GM08714 (cell line): ENCODE data around the gene SEPTIN11.
"Not testable (repeated sequence)": the region's sequence is repeated elsewhere in the genome, so short reads cannot be mapped to it uniquely, and the experiment has no call there.

Experiments
- H3K4me3 ChIP-seq: fragments of 200-500 bp; sonication (Bioruptor generic); 2 replicates; pipeline ENCODE4 v1.5.1; 2014; ENCODE audit warnings: mild to moderate bottlenecking, low read length, inconsistent platforms
- ZNF274 ChIP-seq: IDR thresholded peaks from 2 replicates; pipeline ENCODE4 v1.6.1; 2012; ENCODE audit warnings: mild to moderate bottlenecking, low read depth, low read length

The SEPTIN11 gene

DNA sequence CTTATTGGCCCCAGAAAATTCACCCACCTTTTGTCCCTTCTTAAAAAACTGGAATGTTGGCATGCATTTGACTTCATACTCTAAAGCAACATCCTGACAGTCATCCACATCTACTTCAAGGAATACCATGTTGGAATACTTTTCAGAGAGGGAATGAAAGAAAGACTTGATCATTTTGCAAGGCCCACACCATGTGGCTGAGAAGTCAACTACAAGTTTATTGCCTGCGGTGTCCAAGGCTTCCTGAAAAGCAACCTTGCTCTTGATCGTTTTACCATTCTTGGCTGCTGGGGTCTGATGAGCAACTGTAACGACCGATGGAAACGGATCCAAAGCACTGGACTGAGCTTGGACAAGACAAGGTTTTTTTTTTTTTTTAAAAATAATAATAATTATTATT, 9.3 kb downstream of the SEPTIN11 start:
- TF ChIP-seq ZNF274: no peak
- no peak overlapping the region for H3K4me3 ChIP-seq

DNA sequence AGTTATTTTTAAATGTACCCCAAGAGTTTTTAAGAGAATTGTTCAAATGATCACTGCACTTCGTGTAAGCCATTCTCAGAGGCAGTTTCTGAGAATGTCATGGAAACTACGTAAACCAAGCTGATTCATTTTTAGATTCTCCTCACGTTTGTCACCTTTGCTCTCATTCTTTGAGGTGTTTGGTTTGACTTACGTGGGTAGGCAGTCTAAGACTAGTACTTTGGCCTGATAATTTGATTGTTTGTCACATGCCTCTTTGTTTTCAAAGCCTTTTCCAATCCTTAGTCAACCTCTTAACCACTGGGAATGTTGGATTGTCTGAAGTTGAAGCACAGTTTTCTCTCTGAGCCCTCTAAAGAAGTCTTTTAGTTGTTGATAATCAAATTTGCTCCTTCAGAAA, 10.5 kb downstream of the SEPTIN11 start:
- H3K4me3 ChIP-seq: no peak overlapping the region
- TF ChIP-seq ZNF274: no peak

DNA sequence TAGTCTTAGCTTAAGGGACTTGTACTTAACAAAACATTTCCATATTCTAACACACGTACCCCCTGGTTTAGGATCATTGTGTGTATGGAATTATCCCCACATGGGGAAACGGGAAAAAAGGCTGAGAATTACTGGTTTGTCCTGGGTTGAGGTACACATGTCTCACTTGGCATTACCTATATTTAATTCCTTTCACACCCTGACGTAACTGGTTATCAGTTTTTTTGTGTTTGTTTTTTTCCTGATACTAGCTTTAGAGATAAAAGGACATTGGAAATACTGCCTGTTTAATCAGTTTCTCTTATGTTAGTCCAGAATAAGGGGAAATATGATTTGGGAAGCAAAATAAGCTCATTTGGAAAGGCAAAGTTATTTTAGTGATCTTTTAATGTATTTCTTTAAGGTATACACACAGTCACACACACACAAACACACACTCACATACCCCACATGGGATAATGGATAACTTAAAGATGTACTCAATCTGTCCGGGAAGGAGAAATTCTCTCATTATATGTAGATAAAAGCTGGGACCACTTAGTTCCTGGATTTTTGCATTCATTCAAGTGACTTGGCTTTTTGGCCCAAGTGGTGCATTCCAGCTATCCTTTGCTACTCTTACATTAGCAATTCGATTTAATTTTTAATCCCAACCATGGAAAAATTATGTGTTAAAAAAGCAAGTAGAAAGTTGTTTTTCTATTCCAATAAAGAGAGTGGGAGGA, 13.0 kb downstream of the SEPTIN11 start:
- no peak overlapping the region for H3K4me3 ChIP-seq
- no peak for TF ChIP-seq ZNF274

DNA sequence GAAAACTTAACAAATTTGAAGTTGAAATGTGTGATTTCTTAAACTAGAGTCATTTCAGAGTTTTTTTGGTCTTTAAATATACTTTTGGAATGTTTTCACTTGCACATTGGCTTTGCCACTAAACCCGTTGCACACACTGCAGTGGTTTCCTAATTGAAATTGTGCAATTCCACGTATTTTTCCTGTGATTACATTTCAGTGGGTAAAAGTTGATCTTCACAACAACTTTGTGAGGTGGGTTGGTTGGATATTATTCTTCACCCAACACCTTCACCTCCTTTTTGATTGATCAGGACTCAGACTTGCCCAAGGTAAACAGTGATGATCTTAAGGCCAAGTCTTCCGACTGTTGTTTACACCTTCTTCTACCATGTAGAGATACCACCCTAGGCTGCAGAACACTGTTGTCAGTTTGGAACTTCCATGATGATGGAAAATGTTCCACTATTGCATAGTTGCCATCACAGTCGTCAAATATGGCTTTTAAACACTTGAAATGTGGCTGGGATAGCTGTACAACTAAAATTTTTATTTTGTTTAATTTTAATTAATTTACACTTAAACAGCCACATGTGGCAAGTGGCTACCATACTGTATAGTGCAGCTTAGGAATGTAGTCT, 13.7 kb downstream of the SEPTIN11 start:
- H3K4me3 ChIP-seq: no peak overlapping the region
- TF ChIP-seq ZNF274: no peak

DNA sequence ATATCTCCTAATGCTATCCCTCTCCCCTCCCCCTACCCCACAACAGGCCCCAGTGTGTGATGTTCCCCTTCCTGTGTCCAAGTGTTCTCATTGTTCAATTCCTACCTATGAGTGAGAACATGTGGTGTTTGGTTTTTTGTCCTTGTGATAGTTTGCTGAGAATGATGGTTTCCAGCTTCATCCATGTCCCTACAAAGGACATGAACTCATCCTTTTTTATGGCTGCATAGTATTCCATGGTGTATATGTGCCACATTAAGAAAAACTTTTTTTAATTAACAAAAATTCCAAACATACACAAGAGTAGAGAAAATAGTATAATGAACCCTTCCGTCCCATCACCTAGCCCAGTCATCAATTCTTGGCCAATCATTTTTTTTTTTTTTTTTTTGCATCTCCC, 14.4 kb downstream of the SEPTIN11 start:
- not testable (repeated sequence) for H3K4me3 ChIP-seq

DNA sequence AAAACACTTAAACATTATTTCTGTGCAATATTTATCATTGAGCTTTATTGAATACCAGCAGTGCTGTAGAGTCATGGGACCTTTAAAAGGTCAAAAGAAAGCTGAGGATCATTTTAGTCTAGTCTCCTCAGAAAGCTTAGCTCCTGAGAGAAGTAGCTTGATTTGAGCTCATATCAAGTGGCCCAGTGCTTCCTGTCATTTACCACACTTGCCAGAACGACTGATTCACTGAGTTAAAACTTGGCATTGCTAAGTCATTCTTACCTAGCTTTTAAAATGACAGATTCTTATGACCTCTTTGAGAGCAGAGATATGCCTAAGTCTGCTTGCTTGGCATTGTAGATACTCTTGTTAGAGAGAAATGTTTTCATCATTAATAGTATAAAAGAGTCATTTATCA, 15.2 kb downstream of the SEPTIN11 start:
- no peak overlapping the region for H3K4me3 ChIP-seq
- no peak for TF ChIP-seq ZNF274

DNA sequence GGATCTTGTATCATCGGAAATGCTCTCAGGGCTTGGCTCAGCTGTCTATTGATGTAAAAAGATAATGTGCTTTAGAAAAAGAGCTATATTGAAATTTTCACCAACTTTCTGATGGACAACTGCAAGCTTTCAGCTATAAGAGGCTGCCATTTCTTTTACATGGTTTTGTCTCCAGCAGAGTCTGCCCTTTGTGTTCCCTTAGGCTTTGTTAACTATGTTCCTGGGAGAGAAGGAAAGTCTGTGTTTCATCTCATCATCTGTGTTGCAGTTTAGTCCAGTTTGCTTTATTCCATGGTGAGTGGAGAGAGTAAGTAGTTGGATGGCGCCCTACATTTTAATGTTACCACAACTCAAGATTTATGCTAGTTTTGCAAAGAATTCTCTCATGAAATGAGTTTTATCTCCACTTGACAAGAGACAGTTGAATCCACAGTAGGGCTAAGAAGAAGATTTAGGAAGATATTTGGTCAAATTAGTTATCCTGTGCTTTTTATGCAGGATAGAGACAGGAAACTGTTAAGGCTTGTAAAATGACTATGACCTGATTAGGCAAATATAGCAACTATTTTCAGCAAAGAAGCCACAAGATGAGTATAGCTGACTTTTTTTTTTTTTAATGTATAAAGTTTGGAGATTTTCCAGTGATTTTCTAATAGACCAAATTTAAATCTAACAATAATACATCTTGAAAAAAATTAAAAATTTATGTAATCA, 16.5 kb downstream of the SEPTIN11 start:
- H3K4me3 ChIP-seq: no peak overlapping the region
- no peak for TF ChIP-seq ZNF274

DNA sequence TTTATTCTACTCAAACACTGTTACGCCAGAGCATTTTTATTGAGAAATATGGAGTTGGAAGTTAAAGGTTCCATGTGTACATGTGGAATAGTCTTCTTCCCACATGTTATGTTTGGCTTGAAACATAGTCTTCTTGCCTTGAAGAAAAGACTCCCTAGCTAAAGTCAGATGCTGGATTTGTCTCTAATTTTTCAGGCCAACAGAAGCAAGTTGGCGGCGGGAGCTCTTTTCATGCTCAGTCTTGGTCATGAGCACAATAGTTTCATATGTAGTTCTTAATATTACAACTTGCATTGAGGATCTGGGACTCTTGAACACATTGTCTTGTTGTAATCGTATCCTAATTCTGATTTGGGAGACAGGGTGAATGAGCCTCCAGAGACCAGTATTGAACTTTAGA, 19.4 kb downstream of the SEPTIN11 start:
- no peak overlapping the region for H3K4me3 ChIP-seq
- TF ChIP-seq ZNF274: no peak

DNA sequence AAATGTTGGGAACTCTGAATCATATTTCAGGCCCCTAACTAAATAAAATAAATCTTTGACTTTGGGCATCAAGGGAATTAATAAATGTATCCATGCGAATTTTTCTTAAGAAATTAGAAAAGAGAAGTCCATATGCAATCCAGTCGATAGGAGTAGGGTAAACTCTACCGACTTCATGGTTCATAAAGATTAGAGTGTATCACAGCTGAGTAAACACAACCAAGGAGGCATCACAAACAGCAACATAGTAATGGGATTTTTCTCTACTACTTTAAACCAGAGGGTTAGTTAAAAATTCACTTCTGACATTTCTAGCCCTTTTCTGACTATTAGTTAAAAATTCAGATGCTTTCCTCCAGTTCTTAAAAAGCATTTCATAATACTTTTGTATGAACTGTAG, 19.9 kb downstream of the SEPTIN11 start:
- no peak overlapping the region for H3K4me3 ChIP-seq
- no peak for TF ChIP-seq ZNF274

DNA sequence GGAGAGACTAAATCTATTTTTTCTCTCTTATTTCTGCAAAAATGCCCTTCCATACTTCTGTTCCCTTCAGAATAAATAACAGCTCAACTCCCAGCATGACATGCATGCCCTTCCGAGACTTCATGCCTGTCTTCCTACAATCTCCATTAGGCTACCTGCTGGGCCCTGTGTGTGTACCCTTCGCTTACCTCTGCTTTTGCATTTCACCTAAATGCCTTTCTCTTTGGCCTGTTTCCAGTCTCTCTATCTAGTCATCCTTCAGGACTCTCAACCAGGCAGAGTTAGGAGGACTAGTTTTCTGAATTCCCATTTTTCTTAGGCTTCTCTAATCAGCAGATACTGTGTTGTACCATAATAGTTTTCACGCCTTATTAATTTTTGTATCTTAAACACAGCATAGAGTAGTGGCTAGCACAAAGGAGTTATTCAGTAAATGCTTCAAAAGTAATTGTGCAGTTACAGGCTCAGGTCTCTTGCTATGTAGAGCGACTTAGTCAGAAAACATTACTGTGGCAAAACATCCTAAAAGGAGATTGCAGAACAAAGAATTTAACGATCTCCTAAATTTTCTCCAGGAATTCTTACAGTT, 20.5 kb downstream of the SEPTIN11 start:
- TF ChIP-seq ZNF274: no peak
- H3K4me3 ChIP-seq: no peak overlapping the region

DNA sequence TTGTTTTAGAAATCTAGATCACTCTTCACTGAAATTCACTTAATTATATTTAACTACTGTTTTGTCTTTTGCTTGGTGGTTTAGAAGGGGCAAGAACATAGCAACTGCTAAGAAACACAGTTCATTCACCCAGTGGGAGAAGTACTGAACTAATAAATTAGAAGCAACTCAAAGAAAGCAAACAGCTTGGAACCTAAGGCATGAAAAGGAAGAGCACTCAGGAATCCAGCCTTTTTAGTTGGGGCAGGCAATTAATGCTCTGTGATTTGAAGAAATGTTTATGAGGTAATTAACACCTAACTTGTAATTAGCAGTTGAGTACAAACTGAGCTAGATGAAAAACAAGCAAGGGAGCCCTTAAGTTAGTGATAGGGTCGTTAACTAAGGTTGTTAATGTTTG, 22.8 kb downstream of the SEPTIN11 start:
- no peak overlapping the region for H3K4me3 ChIP-seq
- TF ChIP-seq ZNF274: no peak

DNA sequence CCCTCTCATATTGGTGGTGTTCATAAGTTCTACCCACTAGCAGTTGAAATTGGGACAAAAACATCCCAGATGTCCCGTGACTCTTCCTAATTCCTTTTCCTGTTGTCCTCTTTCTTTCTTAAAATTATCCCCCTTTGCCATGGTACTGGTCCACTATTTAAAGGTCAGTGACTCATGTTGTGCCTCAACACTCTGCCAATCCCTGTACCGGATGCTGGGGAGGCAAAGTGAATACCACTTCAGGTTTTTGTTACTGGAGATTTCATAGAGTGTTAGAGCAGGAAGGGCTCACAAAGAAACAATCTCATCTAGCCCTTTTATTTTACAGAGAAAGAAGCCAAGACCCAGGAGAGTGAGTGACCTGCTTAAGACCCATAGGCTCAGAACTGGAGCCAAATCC, 24.6 kb downstream of the SEPTIN11 start:
- H3K4me3 ChIP-seq: no peak overlapping the region
- no peak for TF ChIP-seq ZNF274

DNA sequence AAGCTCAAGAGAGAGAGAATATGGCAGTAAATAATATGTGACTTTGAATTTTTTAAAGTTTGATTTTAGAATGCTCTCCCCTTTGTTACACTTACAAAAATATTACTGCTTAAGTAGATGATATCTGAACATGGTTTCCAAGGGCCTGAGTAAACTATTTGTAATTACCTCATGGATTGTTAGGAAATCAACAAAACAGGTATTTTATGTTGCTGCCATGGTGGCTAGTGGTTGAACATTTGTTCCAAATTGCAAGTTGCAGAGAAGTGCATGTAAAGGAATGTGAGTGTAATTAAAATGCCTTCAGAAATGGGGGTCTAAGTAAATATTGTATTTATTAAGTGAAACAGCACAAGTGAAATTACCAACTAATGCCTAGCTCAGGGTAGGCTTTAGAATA, 27.6 kb downstream of the SEPTIN11 start:
- no peak overlapping the region for H3K4me3 ChIP-seq
- TF ChIP-seq ZNF274: no peak

DNA sequence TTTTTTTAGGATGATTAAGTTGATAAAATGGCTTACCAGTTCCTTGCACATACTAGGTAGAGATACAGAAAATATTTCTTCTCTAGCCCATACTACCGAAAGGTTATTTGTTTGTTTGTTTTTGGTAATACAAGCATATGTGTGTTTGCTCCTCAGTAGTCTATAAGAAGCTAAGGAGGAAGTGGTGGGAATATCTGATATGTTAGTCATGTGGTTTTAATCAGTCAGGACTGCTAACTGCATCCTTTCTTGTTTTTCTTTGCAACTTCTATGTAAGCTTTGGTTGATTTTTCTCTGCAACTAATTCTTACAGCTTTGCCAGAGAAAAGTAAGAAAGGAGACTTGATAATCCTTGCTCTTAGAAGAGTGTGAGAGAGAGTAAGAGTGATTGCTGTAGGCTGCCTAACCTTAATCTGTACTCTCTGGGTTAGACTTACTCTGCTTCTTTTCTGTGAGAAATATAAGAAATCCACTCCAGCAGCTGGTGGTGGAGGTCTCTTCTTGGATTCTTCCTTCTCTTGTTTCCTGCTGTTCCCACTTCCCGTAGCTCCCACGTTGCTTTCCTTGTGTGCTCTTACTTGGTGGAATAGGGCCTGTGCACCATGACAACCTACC, 28.3 kb downstream of the SEPTIN11 start:
- TF ChIP-seq ZNF274: no peak

More for the DNA sequence above, 28.3 kb downstream of the SEPTIN11 start:
- no peak overlapping the region for H3K4me3 ChIP-seq
